HG03442 (cell line): ENCODE data around the gene RDX.
A peak's percentile ranks its signal among the peaks of the same experiment; 100 is the strongest.
"Not testable (repeated sequence)": the region's sequence is repeated elsewhere in the genome, so short reads cannot be mapped to it uniquely, and the experiment has no call there.

Experiments
- ATAC-seq: cut with Tn5 transposase; IDR thresholded peaks from one replicate; pipeline ENCODE4 v1.9.1; 2021; ENCODE audit warnings: mild to moderate bottlenecking, moderate library complexity; ENCODE audit not compliant: unreplicated experiment

Gene RDX

DNA sequence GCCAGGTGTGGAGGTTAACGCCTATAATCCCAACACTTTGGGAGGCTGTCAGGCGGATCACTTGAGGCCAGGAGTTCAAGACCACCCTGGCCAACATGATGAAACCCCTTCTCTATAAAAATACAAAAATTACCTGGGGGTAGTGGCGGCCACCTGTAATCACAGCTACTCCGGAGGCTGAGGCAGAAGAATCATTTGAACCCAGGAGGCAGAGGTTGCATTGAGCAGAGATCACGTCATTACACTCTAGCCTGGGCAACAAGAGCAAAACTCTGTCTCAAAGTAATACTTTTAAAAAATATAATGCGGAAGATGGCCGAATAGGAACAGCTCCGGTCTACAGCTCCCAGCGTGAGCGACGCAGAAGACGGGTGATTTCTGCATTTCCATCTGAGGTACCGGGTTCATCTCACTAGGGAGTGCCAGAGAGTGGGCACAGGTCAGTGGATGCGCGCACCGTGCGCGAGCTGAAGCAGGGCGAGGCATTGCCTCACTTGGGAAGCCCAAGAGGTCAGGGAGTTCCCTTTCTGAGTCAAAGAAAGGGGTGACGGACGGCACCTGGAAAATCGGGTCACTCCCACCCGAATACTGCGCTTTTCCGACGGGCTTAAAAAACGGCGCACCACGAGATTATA, 87.6 kb downstream of the RDX start:
- ATAC-seq: not testable (repeated sequence)

DNA sequence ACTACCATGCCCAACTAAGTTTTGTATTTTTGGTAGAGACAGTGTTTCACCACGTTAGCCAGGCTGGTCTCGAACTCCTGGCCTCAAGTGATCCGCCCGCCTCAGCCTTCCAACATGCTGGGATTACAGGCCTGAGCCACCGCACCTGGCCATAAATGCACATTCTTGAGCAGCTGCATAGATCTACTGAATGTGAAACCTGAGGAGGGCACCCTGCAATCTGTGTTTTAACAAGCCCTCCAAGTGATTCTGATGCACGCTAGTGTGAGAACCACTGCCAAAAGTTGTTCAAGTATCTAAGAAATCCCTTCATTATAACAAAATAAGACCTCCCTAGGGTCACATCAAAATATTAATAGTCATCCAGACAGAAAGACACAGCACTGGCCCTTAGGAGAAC, 89.3 kb downstream of the RDX start:
- no peak for ATAC-seq

- no peak for ATAC-seq
Observed at GRCh38 chr11:110200836-110201235, 95.6 kb downstream of the RDX start.

- ATAC-seq: no peak
Observed at GRCh38 chr11:110200241-110200640, 96.2 kb downstream of the RDX start.

- no peak for ATAC-seq
Observed at GRCh38 chr11:110199184-110199981, 97.0 kb downstream of the RDX start.

- ATAC-seq: no peak
Observed at GRCh38 chr11:110198031-110198729, 98.2 kb downstream of the RDX start.

DNA sequence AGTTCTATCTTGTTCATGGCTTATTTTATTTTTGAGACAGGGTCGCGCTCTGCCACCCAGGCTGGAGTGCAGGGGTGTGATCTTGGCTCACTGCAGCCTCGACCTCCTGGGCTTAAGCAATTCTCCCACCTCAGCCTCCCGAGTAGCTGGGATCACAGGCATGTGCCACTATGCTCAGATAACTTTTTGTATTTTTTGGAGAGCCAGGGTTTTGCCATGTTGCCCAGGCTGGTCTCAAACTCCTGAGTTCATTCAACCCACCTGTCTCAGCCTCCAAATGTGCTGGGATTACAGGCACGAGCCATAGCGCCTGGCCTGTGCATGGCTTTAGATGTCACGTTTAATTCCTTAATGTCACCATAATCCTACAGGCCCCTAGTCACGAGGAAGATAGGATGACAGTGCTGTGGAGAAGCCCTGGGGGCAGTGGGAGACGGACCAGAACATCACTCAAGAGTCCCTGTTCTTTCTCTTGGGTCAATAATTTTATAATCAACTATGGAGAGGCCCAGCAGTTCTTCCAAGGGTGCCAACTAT, 99.5 kb downstream of the RDX start:
- ATAC-seq: no peak

- no peak for ATAC-seq
Observed at GRCh38 chr11:110196241-110196754, 100.1 kb downstream of the RDX start.

DNA sequence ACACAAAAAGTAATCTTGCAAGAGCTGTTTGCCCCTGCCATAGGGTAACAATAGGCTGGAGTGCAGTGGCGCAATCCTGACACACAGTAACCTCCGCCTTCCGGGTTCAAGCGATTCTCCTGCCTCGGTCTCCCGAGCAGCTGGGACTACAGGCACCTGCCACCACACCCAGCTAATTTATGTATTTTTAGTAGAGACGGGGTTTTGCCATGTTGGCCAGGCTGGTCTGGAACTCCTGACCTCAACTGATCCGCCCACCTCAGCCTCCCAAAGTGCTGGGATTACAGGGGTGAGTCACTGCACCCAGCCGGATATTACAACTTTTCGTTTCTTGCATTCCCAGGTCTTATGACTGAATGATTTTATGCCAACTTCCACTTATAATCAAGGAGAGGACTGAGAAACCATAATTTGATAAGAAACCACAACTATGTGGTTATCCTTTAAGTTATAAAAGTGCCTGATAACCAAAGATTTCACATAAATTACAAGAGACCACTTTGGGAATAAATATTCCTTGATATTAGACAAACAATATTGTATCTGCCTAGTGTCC, 102.1 kb downstream of the RDX start:
- not testable (repeated sequence) for ATAC-seq

- ATAC-seq: peak; percentile 81
Observed at GRCh38 chr11:110192604-110193282, 103.7 kb downstream of the RDX start.

- ATAC-seq: no peak
Observed at GRCh38 chr11:110190885-110191284, 105.5 kb downstream of the RDX start.

DNA sequence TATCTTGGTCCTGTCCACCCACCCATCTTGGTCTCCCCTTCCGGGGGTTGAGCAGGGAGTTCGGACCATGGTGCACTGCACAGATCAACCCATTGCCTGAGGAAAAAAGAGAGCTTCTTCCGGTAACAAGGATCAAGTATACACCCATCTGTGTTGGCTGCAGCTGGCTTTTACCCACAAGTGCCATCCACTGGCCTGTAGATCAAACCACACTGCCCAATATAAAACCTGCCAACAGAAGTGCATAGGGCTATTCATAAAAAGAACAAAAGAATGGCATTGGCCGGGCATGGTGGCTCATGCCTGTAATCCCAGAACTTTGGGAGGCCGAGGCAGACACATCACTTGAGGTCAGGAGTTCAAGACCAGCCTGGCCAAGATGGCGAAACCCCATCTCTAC, 108.7 kb downstream of the RDX start:
- ATAC-seq: no peak

GRCh38 chr11:110186867-110187266, 109.5 kb downstream of the RDX start:
- ATAC-seq: no peak

DNA sequence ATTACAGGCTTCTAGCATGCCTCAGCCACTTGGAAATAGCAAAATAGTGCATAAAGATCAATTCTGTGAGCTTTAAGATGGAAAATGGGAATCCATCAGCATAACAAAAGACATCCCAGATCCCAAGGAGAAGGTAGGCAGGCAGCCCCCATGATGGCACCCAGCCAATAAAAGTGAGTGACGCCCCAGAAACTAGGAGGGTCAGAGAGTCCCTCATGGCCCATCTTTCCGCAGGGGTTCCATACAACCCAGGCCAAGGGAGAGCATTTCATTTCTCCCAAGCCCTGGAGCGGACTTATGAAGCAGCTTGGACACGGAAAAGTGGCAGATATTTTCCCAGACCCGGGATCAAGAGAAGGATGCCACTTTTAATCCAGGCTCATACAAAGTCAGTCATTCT, 110.0 kb downstream of the RDX start:
- no peak for ATAC-seq

DNA sequence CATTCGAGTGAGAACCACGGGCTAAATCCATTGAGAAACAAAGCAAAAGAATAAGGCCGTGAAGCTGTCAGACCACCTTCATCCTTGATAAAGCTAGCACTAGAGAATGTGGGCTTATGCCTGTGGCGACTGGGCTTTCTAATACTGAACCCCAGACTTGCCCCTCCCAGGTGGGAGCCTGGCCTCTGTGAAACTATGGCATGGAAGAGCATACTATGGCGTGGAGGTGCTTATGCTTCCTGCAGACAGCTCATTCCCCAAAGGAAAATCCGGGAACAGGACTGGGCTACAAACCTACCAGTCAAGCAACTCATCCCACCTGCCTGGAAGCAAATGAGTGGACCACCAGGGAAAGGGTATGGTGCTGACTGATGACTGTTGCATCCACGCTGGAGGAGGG, 110.8 kb downstream of the RDX start:
- no peak for ATAC-seq

GRCh38 chr11:110185121-110185591, 111.3 kb downstream of the RDX start:
- no peak for ATAC-seq

DNA sequence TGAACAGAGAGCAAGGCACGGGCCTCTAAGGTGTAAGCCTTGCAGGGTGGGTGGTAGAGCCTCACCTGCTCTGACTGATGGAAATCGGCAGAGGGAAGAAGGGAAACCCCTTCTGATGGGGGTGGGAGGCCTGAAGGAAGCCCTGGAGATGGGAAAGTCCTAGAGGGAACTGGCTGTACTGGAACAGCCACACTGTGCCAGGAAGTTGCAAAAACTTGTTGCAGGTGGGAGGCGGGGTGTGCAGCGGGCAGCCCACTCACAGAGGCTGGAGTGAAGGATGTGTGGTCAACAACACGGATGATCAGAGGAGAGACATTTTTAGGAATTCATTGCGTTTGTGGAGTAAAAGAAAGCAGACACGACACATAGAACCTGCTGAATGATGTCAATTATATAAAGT, 112.0 kb downstream of the RDX start:
- no peak for ATAC-seq

GRCh38 chr11:110182886-110183285, 113.5 kb downstream of the RDX start:
- no peak for ATAC-seq

DNA sequence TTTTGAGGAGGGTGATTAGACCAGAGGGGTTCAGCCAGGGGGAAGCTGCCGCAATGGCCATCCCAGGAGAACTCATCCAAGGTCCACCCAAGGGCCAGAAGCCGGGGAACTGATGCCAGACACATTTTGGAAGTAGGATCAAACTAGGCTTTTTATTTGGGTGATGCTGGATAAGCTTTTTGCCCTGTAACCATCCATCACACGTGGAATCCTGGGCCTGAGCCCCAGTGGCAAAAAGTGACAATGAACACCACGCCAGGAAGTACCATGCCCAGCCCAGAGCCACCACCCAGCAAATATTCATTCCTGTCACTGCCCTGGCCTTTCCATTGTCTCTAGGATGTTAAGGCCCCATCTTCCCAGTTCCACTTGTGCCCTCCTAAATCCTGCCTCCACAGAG, 117.3 kb downstream of the RDX start:
- no peak for ATAC-seq

DNA sequence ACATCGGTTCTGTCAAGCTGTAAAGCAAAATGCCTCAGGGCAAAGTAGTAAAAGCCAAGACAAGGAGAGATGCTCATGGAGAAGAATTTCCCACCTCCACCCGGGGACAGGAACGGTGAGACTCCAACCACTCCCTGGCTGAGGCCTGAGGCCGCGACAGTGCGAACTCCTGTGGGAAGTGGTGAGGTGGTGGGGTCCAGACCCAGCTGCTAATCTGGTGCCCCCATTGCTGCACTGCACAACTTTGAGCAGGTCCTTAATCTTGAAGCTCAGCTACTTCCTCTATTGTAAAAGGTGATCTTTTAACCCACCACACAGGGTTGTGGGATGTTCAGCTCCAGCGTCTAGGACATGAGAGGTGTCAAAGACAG, 119.3 kb downstream of the RDX start:
- no peak for ATAC-seq
